Endothelial cell of umbilical vein (primary cell): ENCODE results near the gene PSTK. TPM values are rescaled to one million over a fixed set of nuclear protein-coding genes. Genes with fewer than 3 reads are reported as not detected.

Experiments used
- BruUV-seq: library from RNA; stranded (reverse); fragments of 400-500 nt; replicated peaks from 2 replicates; lab custom pipeline; 2021; lab: Mats Ljungman, UMichigan
- CTCF ChIA-PET: fragments of 300-600, 350-600 bp; sonication (Branson Sonifier 250); formaldehyde crosslinking; loops from one replicate; lab custom pipeline; 2021; ENCODE audit warnings: antibody characterized with exemption, inconsistent platforms; lab: Charles Lee
- POLR2A ChIA-PET: fragments of 300-600, 350-600 bp; sonication (Branson Sonifier 250); formaldehyde crosslinking; loops from one replicate; lab custom pipeline; 2021; ENCODE audit warnings: antibody characterized with exemption, inconsistent platforms; lab: Charles Lee
- DNase-seq: peaks from one replicate; pipeline ENCODE4 v3.0.0-alpha.2; 2011; ENCODE audit warnings: low read depth, low spot score
- FAIRE-seq: peaks from 2 replicates; lab custom pipeline; 2011; peaks lifted over from hg19 to GRCh38; lab: Jason Lieb, UNC
- H2AFZ ChIP-seq: 2 replicates; pipeline ENCODE4 v1.6.0; 2012; ENCODE audit warnings: low read depth, low read length, control low read depth, inconsistent platforms
- H3K27ac ChIP-seq: 2 replicates; pipeline ENCODE4 v1.5.1; 2011; ENCODE audit warnings: low read depth, mild to moderate bottlenecking, control low read depth, low read length, moderate library complexity; ENCODE audit not compliant: insufficient read depth
- H3K27me3 ChIP-seq, 2 experiments: 2 replicates each; pipeline versions ENCODE4 v1.6.0 to v1.6.1; 2011; ENCODE audit warnings: low read length in 2 of 2, mixed read lengths in 1 of 2; ENCODE audit not compliant: control insufficient read depth in 2 of 2, insufficient read depth in 2 of 2
- H3K36me3 ChIP-seq, 2 experiments: 2 replicates in 1 of 2; 3 replicates in 1 of 2; pipeline ENCODE4 v1.5.1; 2011; ENCODE audit warnings: low read length in 2 of 2, mild to moderate bottlenecking in 1 of 2, moderate library complexity in 1 of 2; ENCODE audit not compliant: control insufficient read depth in 2 of 2, insufficient read depth in 2 of 2; ENCODE audit errors: extremely low read depth in 1 of 2
- H3K4me1 ChIP-seq: 3 replicates; pipeline ENCODE4 v1.5.1; 2011; ENCODE audit warnings: mild to moderate bottlenecking, low read length; ENCODE audit not compliant: control insufficient read depth, insufficient read depth; ENCODE audit errors: extremely low read depth
- H3K4me2 ChIP-seq: 2 replicates; pipeline ENCODE4 v1.6.1; 2011; ENCODE audit warnings: low read length, control low read depth, mixed read lengths; ENCODE audit not compliant: insufficient read depth
- H3K4me3 ChIP-seq, 3 experiments: fragments of 200-600 bp in 1 of 3; sonication (generic), shearing (Covaris generic) in 1 of 3; replicated peaks in 1 of 3; 2 replicates each; pipeline ENCODE4 v1.5.1; 2011 to 2016; ENCODE audit warnings: control low read depth in 3 of 3, low read length in 3 of 3, mild to moderate bottlenecking in 2 of 3, inconsistent platforms in 1 of 3, low read depth in 1 of 3, moderate library complexity in 1 of 3; ENCODE audit not compliant: insufficient read depth in 1 of 3
- H3K79me2 ChIP-seq: 2 replicates; pipeline ENCODE4 v1.6.0; 2012; ENCODE audit warnings: low read length, inconsistent platforms; ENCODE audit not compliant: control insufficient read depth, insufficient read depth
- H3K9ac ChIP-seq: replicated peaks from 2 replicates; pipeline ENCODE3; 2011; ENCODE audit warnings: low read length, control low read depth; ENCODE audit not compliant: insufficient read depth; ENCODE audit errors: extremely low read depth
- H3K9me1 ChIP-seq: replicated peaks from 3 replicates; pipeline ENCODE4 v1.6.0; 2011; ENCODE audit warnings: mild to moderate bottlenecking, low read length; ENCODE audit not compliant: control insufficient read depth, insufficient read depth; ENCODE audit errors: extremely low read depth
- H3K9me3 ChIP-seq: replicated peaks from 2 replicates; pipeline ENCODE4 v1.5.1; 2012; ENCODE audit warnings: low read length, inconsistent platforms; ENCODE audit not compliant: control insufficient read depth, insufficient read depth
- H4K20me1 ChIP-seq: replicated peaks from 2 replicates; pipeline ENCODE3; 2011; ENCODE audit warnings: mild to moderate bottlenecking, low read length; ENCODE audit not compliant: control insufficient read depth, insufficient read depth; ENCODE audit errors: extremely low read depth
- CTCF ChIP-seq, 2 donors: IDR thresholded peaks; 1 replicate in 1 of 2; 2 replicates in 1 of 2; pipeline ENCODE4 v1.5.1; 2011; ENCODE audit warnings: low read length in 2 of 2, mild to moderate bottlenecking in 2 of 2, moderate library complexity in 2 of 2, control low read depth in 1 of 2, inconsistent platforms in 1 of 2, low read depth in 1 of 2; ENCODE audit not compliant: insufficient read depth in 1 of 2; ENCODE audit errors: extremely low read depth in 1 of 2
- EZH2 ChIP-seq: IDR thresholded peaks from 2 replicates; pipeline ENCODE4 v1.6.1; 2012; ENCODE audit warnings: borderline replicate concordance, low read depth, mild to moderate bottlenecking, moderate library complexity, low read length, inconsistent platforms; ENCODE audit not compliant: severe bottlenecking
- FOS ChIP-seq: IDR thresholded peaks from 2 replicates; pipeline ENCODE4 v1.6.1; 2011; ENCODE audit warnings: mild to moderate bottlenecking, low read length, moderate library complexity, borderline replicate concordance; ENCODE audit not compliant: insufficient read depth
- GATA2 ChIP-seq: IDR thresholded peaks from 2 replicates; pipeline ENCODE4 v1.7.0; 2011; ENCODE audit warnings: low read depth, mild to moderate bottlenecking, moderate library complexity, mixed read lengths, low read length; ENCODE audit not compliant: insufficient read length, insufficient read depth
- JUN ChIP-seq: IDR thresholded peaks from 2 replicates; pipeline ENCODE4 v1.6.1; 2011; ENCODE audit warnings: borderline replicate concordance, low read depth; ENCODE audit not compliant: insufficient read length, insufficient read depth
- MAX ChIP-seq: IDR thresholded peaks from 2 replicates; pipeline ENCODE4 v1.6.1; 2011; ENCODE audit not compliant: insufficient read depth, insufficient read length
- MYC ChIP-seq: IDR thresholded peaks from one replicate; pipeline ENCODE4 v1.6.1; 2011; ENCODE audit warnings: mild to moderate bottlenecking, low read depth, low read length
- POLR2A ChIP-seq: IDR thresholded peaks from 2 replicates; pipeline ENCODE4 v1.6.1; 2012; ENCODE audit warnings: low read depth, mild to moderate bottlenecking, control low read depth, low read length
- POLR2AphosphoS5 ChIP-seq: IDR thresholded peaks from 2 replicates; pipeline ENCODE4 v1.6.1; 2012; ENCODE audit warnings: low read depth, mild to moderate bottlenecking, control low read depth, low read length, moderate library complexity; ENCODE audit not compliant: insufficient read depth
- dilution Hi-C: fragments of 300-500 bp; cut with MboI; formaldehyde crosslinking; loops from one replicate; pipeline ENCODE4 v1.15.0; 2019; ENCODE audit warnings: low sequenced_read_pairs; ENCODE audit not compliant: extremely low pct_ligation_motif_present
- intact Hi-C: fragments of 100-400 bp; cut with micrococcal nuclease; formaldehyde crosslinking; loops from one replicate; pipeline ENCODE4 v1.10.0; 2022
- polyA plus RNA-seq, 4 experiments: library from polyadenylated mRNA; depleted of rRNA in 3 of 4; stranded (reverse) in 3 of 4; unstranded in 1 of 4; fragments of >200 nt; gene quantifications; 2 replicates each; pipeline versions ENCODE4 v1.2.1 to v1.2.3, GENCODE V29; 2011 to 2012; ENCODE audit warnings: missing spikeins in 1 of 4
- total RNA-seq: library from RNA; stranded (reverse); gene quantifications from 2 replicates; pipeline ENCODE4 v1.2.3, GENCODE V29; 2021

Gene PSTK
- total and polyA plus RNA-seq, 2 donors (not counting 3 experiments of a cell fraction or from before 2014, with no cell fraction given) = 2.2 to 2.7 TPM

GRCh38 chr10:123013456-123014419, 33.5 kb downstream of the PSTK start:
- Histone ChIP-seq H3K4me2 (no peak overlapping the region), H3K4me3 (no peak overlapping the region), H3K36me3 (no peaks in the 10 kb centered on the region), H2AFZ (no peak overlapping the region), H3K9me3 (no peaks in the 10 kb centered on the region), H3K9ac (no peak overlapping the region), H3K27me3 (no peaks in the 10 kb centered on the region), H3K9me1 (no peaks in the 10 kb centered on the region), H3K4me1 (peaks cover 7% of the 10 kb centered on the region), H4K20me1 (no peaks in the 10 kb centered on the region), H3K79me2 (no peaks in the 10 kb centered on the region), H3K27ac (no peak overlapping the region)
- POLR2A ChIA-PET = no interaction called here
- TF ChIP-seq MAX (no peak), MYC (no peak), EZH2 (no peak), POLR2AphosphoS5 (no peak), GATA2 (no peak), CTCF (IDR thresholded peaks at IDR 0.05; ENCODE audit: extremely low read depth in 1 of 2, insufficient read depth in 1 of 2, low read depth in 1 of 2, low read length in 2 of 2) (no peak), POLR2A (no peak), JUN (no peak), FOS (no peak)
- CTCF ChIA-PET = interaction anchor here (1.7 to 4.5 kb wide), 2 partner anchors 8 to 28 kb away, joined by 3 to 35 read pairs; no protein-coding TSS in a partner anchor
- intact Hi-C loops = no loop called here
- no peak for DNase-seq
- FAIRE-seq = no peak
- BruUV-seq = no TSS peak
- dilution Hi-C loops = no loop called here
